SK-N-SH (cell line): ENCODE results near the gene THSD7A.

Source experiments
- FOXJ3 ChIP-seq: sonication (generic); formaldehyde crosslinking; IDR thresholded peaks from 2 replicates; pipeline ENCODE4 v1.5.1; 2020; ENCODE audit warnings: mild to moderate bottlenecking, missing genetic modification reagents
- POLR2AphosphoS5 ChIP-seq: IDR thresholded peaks from 2 replicates; pipeline ENCODE4 v1.6.1; 2012; ENCODE audit warnings: low read depth, low read length
- TF ChIP-seq, protein P1 (sequence below): fragments of 200-600 bp; sonication (generic); IDR thresholded peaks from 2 replicates; pipeline ENCODE4 v1.6.1; 2017; ENCODE audit warnings: antibody characterized with exemption, mild to moderate bottlenecking, moderate library complexity

GRCh38 chr7:11469028-11469745, 362.8 kb downstream of the THSD7A start:
- TF ChIP-seq, protein P1, sequence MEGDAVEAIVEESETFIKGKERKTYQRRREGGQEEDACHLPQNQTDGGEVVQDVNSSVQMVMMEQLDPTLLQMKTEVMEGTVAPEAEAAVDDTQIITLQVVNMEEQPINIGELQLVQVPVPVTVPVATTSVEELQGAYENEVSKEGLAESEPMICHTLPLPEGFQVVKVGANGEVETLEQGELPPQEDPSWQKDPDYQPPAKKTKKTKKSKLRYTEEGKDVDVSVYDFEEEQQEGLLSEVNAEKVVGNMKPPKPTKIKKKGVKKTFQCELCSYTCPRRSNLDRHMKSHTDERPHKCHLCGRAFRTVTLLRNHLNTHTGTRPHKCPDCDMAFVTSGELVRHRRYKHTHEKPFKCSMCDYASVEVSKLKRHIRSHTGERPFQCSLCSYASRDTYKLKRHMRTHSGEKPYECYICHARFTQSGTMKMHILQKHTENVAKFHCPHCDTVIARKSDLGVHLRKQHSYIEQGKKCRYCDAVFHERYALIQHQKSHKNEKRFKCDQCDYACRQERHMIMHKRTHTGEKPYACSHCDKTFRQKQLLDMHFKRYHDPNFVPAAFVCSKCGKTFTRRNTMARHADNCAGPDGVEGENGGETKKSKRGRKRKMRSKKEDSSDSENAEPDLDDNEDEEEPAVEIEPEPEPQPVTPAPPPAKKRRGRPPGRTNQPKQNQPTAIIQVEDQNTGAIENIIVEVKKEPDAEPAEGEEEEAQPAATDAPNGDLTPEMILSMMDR, result no peak
- TF ChIP-seq POLR2AphosphoS5 (no peak), FOXJ3 (no peak)
